ENCODE measurements around the gene F8.
"Not testable (repeated sequence)": the region's sequence is repeated elsewhere in the genome, so short reads cannot be mapped to it uniquely, and the experiment has no call there.

F8 gene

GRCh38 chrX:154885057-154885456 is 137.5 kb downstream of the F8 start:
- DNase-seq (ENCODE audit: low spot score), result not testable (repeated sequence)

GRCh38 chrX:154884069-154884468 is 138.5 kb downstream of the F8 start:
- DNase-seq (ENCODE audit: low spot score), result not testable (repeated sequence)

- no peak for DNase-seq (ENCODE audit: low spot score)
Observed at GRCh38 chrX:154873329-154873728, 149.2 kb downstream of the F8 start.

DNA sequence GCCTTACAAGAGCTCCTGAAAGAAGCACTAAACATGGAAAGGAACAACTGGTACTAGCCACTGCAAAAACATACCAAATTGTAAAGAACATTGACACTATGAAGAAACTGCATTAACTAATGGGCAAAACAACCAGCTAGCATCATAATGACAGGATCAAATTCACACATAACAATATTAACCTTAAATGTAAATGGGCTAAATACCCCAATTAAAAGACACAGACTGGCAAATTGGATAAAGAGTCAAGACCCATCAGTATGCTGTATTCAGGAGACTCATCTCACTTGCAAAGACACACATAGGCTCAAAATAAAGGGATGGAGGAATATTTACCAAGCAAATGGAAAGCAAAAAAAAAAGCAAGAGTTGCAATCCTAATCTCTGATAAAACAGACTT is 154.0 kb downstream of the F8 start:
- not testable (repeated sequence) for DNase-seq (ENCODE audit: low spot score)

DNA sequence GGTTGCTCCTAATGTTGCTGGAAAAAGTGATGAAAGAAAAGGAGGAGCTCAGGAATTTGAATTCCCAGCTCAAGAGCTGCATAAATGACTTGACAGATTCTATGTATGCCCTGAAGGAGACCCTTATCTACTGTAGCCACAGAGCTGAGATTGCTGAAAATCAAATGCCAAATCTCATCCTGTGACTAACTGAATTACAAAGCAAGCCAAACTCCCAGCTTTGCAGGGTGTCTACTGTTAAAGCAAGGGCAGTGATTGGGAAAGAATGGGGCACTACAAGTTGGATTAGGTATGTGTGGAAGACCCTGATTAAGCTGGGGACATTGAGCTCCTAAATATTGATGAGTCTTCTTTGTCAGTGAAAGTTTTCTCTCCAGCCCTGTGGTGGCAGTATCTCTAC is 167.3 kb downstream of the F8 start:
- DNase-seq (ENCODE audit: low spot score), result no peak

DNA sequence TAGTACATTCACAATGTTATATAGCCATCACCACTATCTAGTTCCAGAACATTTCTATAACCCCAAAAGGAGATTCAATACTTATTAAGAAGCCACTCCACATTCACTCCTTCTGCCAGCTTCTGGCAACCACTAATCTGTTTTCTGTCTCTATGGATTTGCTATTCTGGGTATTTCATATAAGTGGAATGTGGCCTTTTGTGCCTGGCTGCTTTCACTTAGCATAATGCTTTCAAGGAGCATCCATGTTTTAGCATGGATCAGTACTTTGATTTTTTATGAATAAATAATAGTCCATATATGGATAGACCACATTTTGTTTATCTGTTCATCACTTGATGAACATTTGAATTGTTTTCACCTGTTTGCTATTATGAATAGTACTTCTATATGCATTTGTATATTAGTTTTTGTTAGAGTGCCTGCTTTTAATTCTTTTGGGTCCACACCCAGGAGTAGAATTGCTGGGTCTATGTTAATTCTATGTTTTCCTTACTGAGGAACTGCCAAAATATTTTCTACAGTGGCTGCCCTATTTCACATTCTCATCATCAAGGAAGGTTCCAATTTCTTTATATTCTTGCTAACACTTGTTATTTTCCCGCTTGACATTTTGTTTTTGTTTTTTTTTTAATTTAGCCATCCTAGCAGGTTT is 171.4 kb downstream of the F8 start:
- DNase-seq (ENCODE audit: low spot score), result no peak

DNA sequence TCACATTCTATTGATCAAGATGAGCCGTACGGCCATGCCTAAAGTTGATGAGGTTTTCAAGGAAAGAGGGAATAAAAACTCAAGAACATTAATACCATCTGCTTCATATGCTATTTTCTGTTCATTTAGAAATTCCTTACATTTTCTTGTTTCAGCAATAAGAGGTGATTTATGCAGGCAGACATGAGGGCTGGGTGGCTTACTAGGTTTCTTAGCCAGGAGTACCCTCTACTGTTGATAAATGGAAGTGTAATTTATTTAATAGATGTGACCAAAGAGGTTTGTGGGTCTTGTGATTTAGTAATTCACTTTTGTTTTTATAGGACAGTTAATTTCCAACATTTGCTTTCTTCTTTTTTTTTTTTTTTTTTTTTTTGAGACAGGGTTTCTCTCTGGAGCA is 181.7 kb downstream of the F8 start:
- peak; percentile 34 for DNase-seq (ENCODE audit: low spot score)

DNA sequence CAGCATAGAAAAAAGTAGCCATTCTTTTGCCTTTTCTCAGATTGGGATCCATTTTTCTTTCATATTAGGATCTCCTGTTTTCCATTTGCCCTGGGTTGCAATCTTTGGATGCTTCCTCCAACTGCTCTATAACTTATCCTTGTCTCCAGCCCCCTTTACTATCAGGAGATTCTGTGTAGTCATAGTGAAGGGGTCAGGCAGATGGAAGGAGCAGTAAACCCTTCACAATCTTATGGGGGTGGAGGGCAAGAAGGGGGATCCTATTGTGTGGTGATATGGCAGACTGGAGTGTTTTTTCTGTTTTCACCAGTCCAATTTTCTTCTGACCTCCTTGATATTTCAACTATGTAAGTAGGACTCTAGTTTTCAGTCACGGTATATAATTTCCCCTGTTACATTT is 186.4 kb downstream of the F8 start:
- no peak for DNase-seq (ENCODE audit: low spot score)

DNA sequence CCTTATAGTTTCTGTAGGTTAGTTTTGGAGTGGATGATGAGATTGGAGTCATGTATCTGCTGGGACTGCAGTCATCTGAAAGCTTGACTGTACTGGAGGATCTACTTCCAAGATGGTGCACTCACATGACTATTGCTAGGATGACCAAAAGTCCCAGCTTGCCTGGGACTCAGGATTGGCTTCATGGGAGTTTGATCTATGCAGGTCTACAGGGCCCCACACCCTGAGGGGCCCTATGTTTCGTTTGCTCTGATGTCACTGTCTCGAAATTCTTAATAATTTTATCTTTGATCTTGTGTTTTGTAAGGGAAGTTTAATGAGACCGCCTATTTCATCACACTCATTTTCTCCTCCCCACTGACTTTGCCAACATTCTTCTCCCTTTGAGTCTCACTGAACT is 188.0 kb downstream of the F8 start, which contains the start of gene SMIM9:
SMIM9 (minus strand) TSS at position 101 of the 400 bp plus-strand sequence. CDS start 3,806 bp downstream, outside the sequence.
- DNase-seq (ENCODE audit: low spot score), result no peak

DNA sequence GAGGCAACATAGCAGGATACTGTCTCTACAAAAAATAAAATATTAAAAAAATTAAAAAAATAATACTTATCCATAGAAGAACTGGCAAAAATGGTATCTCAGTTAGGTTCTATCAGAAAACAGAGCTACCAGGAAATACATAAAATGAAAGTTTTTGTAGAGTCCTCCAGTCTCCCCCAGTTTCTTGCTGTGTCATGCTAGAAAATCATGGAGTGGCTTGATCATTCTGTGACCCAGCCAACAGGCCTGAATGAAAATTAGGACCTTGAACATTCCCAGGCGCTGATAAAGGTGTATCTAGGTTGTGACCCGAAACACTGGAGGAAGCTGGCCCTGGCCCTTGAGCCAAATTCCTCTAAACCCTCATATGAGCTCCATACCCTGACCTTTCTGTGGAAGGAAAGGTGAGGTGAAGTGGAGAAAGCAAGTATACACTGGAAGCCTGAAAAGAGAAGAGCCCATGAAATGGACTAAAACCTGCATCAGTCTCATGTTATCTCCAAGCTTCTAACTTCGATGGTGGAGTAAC is 188.7 kb downstream of the F8 start:
- DNase-seq (ENCODE audit: low spot score), result no peak

DNA sequence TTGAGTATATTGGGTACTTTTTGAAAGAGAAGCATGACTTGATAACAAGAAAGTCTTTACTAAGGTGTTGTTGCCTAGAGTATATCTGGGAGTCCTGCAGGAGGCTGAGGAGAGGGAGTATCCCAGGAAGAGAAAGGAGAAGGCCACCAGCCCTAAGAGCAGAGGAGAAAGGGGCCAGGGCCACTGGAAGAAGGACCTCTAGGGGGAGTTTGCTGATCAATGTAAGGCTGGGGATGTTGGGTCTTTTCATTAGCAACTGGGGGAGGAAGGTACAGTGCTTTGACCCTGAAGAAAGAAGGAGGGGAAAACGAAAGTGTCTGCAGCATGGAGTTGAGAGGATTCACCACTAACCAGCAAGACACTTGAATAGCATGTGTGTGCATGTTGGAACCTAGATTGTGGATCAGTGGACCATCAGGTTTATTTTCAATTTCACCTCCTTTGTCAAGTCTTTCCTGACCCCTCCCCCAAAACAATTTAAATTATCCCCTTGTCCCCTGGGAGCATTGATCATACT is 192.5 kb downstream of the F8 start:
- DNase-seq (ENCODE audit: low spot score), result no peak

GRCh38 chrX:154829134-154829533 is 193.4 kb downstream of the F8 start:
- DNase-seq (ENCODE audit: low spot score), result no peak

DNA sequence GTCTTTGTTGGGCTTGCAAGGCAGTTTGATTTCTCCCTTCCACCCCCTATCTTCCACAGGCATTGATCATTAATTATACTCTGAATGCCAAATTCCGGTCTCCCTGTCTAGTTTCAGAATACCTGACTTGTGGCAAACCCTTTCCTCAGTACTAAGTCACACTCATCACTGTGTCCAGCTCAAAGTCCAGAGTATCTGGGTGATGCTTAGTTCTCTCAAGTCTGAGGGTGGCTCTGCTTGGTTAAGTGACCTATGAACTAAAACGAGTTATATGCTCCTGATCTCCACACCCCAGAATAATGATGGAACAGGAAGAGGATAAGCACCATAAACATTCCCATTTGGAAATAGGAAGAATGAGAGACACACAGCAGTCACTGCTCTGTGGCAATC is 194.5 kb downstream of the F8 start:
- DNase-seq (ENCODE audit: low spot score), result no peak

- DNase-seq (ENCODE audit: low spot score), result no peak
Observed at GRCh38 chrX:154827194-154828015, 195.1 kb downstream of the F8 start.

DNA sequence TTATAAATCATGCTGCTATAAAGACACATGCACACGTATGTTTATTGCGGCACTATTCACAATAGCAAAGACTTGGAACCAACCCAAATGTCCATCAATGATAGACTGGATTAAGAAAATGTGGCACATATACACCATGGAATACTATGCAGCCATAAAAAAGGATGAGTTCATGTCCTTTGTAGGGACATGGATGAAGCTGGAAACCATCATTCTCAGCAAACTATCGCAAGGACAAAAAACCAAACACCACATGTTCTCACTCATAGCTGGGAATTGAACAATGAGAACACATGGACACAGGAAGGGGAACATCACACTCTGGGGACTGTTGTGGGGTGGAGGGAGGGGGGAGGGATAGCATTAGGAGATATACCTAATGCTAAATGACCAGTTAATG is 196.9 kb downstream of the F8 start:
- not testable (repeated sequence) for DNase-seq (ENCODE audit: low spot score)

DNA sequence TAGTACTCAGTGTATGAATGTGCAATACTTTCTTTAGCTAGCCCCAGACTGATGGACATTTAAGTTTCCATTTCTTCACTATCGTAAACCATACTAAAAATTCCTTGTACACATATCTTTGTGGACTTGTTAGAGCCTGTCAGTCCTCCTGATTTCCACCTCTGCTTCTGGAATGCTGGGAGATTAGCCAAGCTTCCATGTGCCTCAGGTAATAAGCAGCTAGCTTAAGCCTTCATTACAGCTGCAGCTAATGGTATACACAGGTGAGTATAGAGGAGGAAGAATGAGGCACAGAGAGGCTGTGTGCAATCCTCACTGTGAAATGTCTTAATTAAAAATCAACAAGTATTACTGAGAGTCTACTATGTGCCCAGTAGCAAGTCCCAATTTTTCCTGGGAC is 197.9 kb downstream of the F8 start:
- no peak for DNase-seq (ENCODE audit: low spot score)

DNA sequence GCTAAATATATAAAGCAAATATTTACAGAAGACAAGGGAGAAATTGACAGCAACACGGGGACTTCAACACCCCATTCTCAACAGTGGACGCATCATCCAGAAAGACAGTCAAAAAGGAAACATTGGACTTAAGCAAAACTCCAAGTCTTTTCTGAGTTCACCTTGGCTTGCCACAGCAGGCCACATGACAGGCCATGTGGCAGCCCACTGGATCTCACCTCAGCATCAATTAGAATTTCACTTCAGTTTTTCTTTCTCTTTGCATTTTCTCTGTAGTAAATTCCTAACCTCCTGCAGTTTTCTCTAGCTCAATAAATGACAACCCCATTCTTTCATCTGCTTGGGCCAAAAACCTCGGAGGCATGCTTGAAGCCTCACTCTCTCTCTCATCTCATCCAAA is 200.5 kb downstream of the F8 start:
- no peak for DNase-seq (ENCODE audit: low spot score)

DNA sequence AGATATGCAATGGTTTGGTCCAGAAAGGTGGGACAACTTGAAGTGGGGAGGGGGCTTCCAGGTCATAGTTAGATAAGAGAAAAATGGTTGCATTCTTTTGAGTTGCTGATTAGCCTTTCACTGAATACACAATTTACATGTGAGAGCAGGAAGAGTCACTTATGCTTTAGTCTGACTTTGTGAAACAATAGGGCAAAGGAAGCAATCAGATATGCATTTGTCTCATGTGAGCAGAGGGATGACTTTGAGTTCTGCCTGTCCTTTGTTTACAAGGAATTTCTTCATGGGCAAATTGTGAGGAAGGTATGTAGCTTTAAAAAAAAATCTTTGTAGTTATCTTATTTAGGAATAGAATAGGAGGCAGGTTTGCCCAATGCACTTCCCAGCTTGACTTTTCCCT is 201.0 kb downstream of the F8 start:
- no peak for DNase-seq (ENCODE audit: low spot score)

- DNase-seq (ENCODE audit: low spot score), result no peak
Observed at GRCh38 chrX:154819771-154820341, 202.7 kb downstream of the F8 start.

- no peak for DNase-seq (ENCODE audit: low spot score)
Observed at GRCh38 chrX:154818916-154819770, 203.4 kb downstream of the F8 start.

GRCh38 chrX:154817048-154817618 is 205.4 kb downstream of the F8 start:
- DNase-seq (ENCODE audit: low spot score), result not testable (repeated sequence)
